ENCODE results near the gene PARVA. TPM values are rescaled to one million over a fixed set of nuclear protein-coding genes. Genes with fewer than 3 reads are reported as not detected.

The PARVA gene
- total RNA-seq, 2 experiments from 2014 or later, result 0.08 to 0.98 TPM

GRCh38 chr11:12421386-12421785, 44.0 kb downstream of the PARVA start:
- Mint-ChIP-seq H3K27me3 (peaks cover 8% of the 10 kb centered on the region), H3K4me3 (no peak overlapping the region), H3K9me3 (no peaks in the 10 kb centered on the region), H3K4me1 (ENCODE audit: low read depth) (no peaks in the 10 kb centered on the region), H3K36me3 (ENCODE audit: low read depth) (no peaks in the 10 kb centered on the region), H3K27ac (no peak overlapping the region)
- Histone ChIP-seq H3K27me3 (ENCODE audit: control insufficient read depth in 1 of 2, insufficient read depth in 2 of 2, low read length in 2 of 2) (peaks cover 0 to 6% of the 10 kb centered on the region in 2 experiments), H3K9me3 (ENCODE audit: control insufficient read depth in 1 of 2, insufficient read depth in 1 of 2, low read length in 2 of 2) (peaks cover 0 to 6% of the 10 kb centered on the region in 2 experiments), H3K4me3 (ENCODE audit: low read length) (no peak overlapping the region), H3K27ac (ENCODE audit: low read depth in 1 of 2, low read length in 2 of 2) (no peak overlapping the region), H3K36me3 (ENCODE audit: insufficient read depth, low read length) (no peaks in the 10 kb centered on the region), H3K4me1 (ENCODE audit: insufficient read depth, low read length) (no peaks in the 10 kb centered on the region)
- ChIA-PET CTCF (no interaction called here), POLR2A (no interaction called here)
- no peak for DNase-seq
- TF ChIP-seq CTCF (IDR thresholded peaks at IDR 0.05), result no peak
- intact Hi-C loops (cut with DNase I, micrococcal nuclease), result no loop called here
- ATAC-seq (ENCODE audit: poor library complexity), result no peak

- TF ChIP-seq CTCF (IDR thresholded peaks at IDR 0.05), result no peak
- no peak for DNase-seq
- Mint-ChIP-seq H3K4me3 (no peak overlapping the region), H3K27me3 (peaks cover 8% of the 10 kb centered on the region), H3K4me1 (ENCODE audit: low read depth) (no peaks in the 10 kb centered on the region), H3K27ac (no peak overlapping the region), H3K36me3 (ENCODE audit: low read depth) (no peaks in the 10 kb centered on the region), H3K9me3 (no peaks in the 10 kb centered on the region)
- CTCF ChIA-PET, result no interaction called here
- H3K36me3 ChIP-seq (ENCODE audit: insufficient read depth, low read length), result no peaks in the 10 kb centered on the region
- H3K4me1 ChIP-seq (ENCODE audit: insufficient read depth, low read length), result no peaks in the 10 kb centered on the region
- H3K27ac ChIP-seq (ENCODE audit: low read depth in 1 of 2, low read length in 2 of 2), result no peak overlapping the region
- no peak for ATAC-seq (ENCODE audit: poor library complexity)
- H3K27me3 ChIP-seq (ENCODE audit: control insufficient read depth in 1 of 2, insufficient read depth in 2 of 2, low read length in 2 of 2), result no peaks in the 10 kb centered on the region
- H3K4me3 ChIP-seq (ENCODE audit: low read length), result no peak overlapping the region
- no peaks in the 10 kb centered on the region for H3K9me3 ChIP-seq (ENCODE audit: control insufficient read depth in 1 of 2, insufficient read depth in 1 of 2, low read length in 2 of 2)
- intact Hi-C loops (cut with DNase I, micrococcal nuclease), result no loop called here
- POLR2A ChIA-PET, result no interaction called here
Observed at GRCh38 chr11:12426176-12426575, 48.8 kb downstream of the PARVA start.

- POLR2A ChIA-PET, result interaction anchor here (0.6 kb wide), 1 partner anchor 30 kb away, joined by 5 read pairs; no protein-coding TSS in a partner anchor
- no peaks in the 10 kb centered on the region for H3K9me3 Mint-ChIP-seq
- ATAC-seq (ENCODE audit: poor library complexity), result no peak
- Histone ChIP-seq H3K4me1 (ENCODE audit: insufficient read depth, low read length) (no peaks in the 10 kb centered on the region), H3K27ac (ENCODE audit: low read depth in 1 of 2, low read length in 2 of 2) (no peak overlapping the region), H3K9me3 (ENCODE audit: control insufficient read depth in 1 of 2, insufficient read depth in 1 of 2, low read length in 2 of 2) (no peaks in the 10 kb centered on the region), H3K36me3 (ENCODE audit: insufficient read depth, low read length) (no peaks in the 10 kb centered on the region), H3K27me3 (ENCODE audit: control insufficient read depth in 1 of 2, insufficient read depth in 2 of 2, low read length in 2 of 2) (no peaks in the 10 kb centered on the region), H3K4me3 (ENCODE audit: low read length) (no peak overlapping the region)
- no peak overlapping the region for H3K27ac Mint-ChIP-seq
- intact Hi-C loops (cut with DNase I, micrococcal nuclease), result no loop called here
- H3K27me3 Mint-ChIP-seq, result peaks cover 8% of the 10 kb centered on the region
- no peak for DNase-seq
- no peaks in the 10 kb centered on the region for H3K36me3 Mint-ChIP-seq (ENCODE audit: low read depth)
- no peak overlapping the region for H3K4me3 Mint-ChIP-seq
- no peak for TF ChIP-seq CTCF (IDR thresholded peaks at IDR 0.05)
- CTCF ChIA-PET, result no interaction called here
- no peaks in the 10 kb centered on the region for H3K4me1 Mint-ChIP-seq (ENCODE audit: low read depth)
Observed at GRCh38 chr11:12429155-12429554, 51.8 kb downstream of the PARVA start.

Data from CD4-positive, alpha-beta T cell (primary cell).